ENCODE data around the gene EZR. TPM values are rescaled to one million over a fixed set of nuclear protein-coding genes. Genes with fewer than 3 reads are reported as not detected.

EZR gene
- total and polyA plus RNA-seq, 2 of the 13 experiments (the other 11 are each of a cell fraction or from before 2014, with no cell fraction given) = 34.7 to 60.3 TPM

- TF ChIP-seq ZHX2 (IDR thresholded peaks at IDR 0.05; ENCODE audit: low read depth) = no peak
- no peak for TF ChIP-seq ZHX2 (CRISPR knock-in tag; IDR thresholded peaks at IDR 0.05; ENCODE audit: borderline replicate concordance)
- no peak for TF ChIP-seq DPF2 (CRISPR knock-in tag; IDR thresholded peaks at IDR 0.05; ENCODE audit: borderline replicate concordance, low read depth)
- TF ChIP-seq ZNF569 (CRISPR knock-in tag; IDR thresholded peaks at IDR 0.05; ENCODE audit: borderline replicate concordance) = no peak
- TF ChIP-seq ELF4 (CRISPR knock-in tag; IDR thresholded peaks at IDR 0.05; ENCODE audit: borderline replicate concordance) = no peak
- peak; percentile 65 for TF ChIP-seq HDAC1 (CRISPR knock-in tag; IDR thresholded peaks at IDR 0.05)
- no peak for TF ChIP-seq ZUFSP (CRISPR knock-in tag; IDR thresholded peaks at IDR 0.05; ENCODE audit: borderline replicate concordance)
- no peak for TF ChIP-seq SNAPC4 (CRISPR knock-in tag; IDR thresholded peaks at IDR 0.05)
- no peak for TF ChIP-seq GTF2F1 (IDR thresholded peaks at IDR 0.05; ENCODE audit: low read length)
- TF ChIP-seq POGZ (CRISPR knock-in tag; IDR thresholded peaks at IDR 0.05) = no peak
- no peak for TF ChIP-seq DDIT3 (CRISPR knock-in tag; IDR thresholded peaks at IDR 0.05)
- no peak for TF ChIP-seq RCOR2 (CRISPR knock-in tag; IDR thresholded peaks at IDR 0.05)
- TF ChIP-seq MIER2 (CRISPR knock-in tag; IDR thresholded peaks at IDR 0.05) = no peak
- no peak for TF ChIP-seq TMF1 (CRISPR knock-in tag; IDR thresholded peaks at IDR 0.05; ENCODE audit: low read depth)
- peak; percentile 45; the same call in 1 of the 2 replicates for TF ChIP-seq MEF2D (CRISPR knock-in tag; IDR thresholded peaks at IDR 0.05)
- no peak for TF ChIP-seq NFYB (CRISPR knock-in tag; IDR thresholded peaks at IDR 0.05)
- no peak for TF ChIP-seq TCF7 (IDR thresholded peaks at IDR 0.05; ENCODE audit: low read depth)
Observed at GRCh38 chr6:158817728-158818580, 1.2 kb downstream of the EZR start (continued).
